NCI-H1436 (cell line): ENCODE measurements around the gene ECEL1.
"Not testable (repeated sequence)": the region's sequence is repeated elsewhere in the genome, so short reads cannot be mapped to it uniquely, and the experiment has no call there.

Experiments
- DNase-seq: peaks from one replicate; lab custom pipeline; 2025; lab: John Stamatoyannopoulos, UW

ECEL1 gene

DNA sequence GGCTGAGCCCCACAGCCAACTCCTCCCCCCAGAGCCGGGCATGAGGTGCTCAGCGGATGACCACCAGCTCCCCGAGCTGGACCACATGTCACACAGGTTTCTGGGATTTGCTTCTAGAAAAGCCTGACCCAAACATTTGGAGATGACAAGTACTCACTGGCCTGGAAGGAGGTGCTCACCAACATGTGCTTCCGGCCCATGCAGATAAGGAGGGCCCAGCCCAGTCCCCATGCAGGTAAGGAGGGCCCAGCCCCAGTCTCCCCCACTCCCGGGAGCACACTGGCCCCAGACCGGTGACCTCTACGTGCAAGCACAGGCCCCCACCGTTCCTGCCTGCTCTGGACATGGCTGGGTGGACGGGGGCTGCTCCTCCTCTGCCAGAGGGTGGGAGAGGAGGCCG lies 45.7 kb downstream of the ECEL1 start:
- not testable (repeated sequence) for DNase-seq

DNA sequence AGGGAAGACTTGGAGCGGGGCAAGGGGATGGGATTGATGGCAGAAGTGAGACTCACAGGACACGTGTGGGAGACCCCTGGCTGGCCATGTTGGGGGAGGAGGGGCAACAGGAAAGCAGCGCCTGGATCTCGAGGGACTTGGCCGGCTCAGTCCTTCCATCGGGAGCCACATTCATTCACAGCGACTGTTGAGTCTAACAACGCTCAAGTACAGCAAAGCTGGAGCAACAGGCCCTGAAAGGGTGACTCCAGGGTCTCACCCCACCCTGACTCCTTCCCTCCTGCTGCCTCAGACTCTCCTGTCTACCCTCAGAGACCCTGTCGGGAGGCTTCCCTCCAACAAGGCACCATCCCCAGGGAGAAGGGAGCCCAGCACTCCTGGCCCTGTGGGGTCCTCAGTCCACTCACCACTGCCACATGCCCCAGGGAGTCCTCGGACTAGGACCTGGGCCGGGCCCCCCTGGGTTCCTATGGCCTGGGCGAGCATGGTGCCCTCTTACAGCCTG lies 46.4 kb downstream of the ECEL1 start:
- DNase-seq: no peak

DNA sequence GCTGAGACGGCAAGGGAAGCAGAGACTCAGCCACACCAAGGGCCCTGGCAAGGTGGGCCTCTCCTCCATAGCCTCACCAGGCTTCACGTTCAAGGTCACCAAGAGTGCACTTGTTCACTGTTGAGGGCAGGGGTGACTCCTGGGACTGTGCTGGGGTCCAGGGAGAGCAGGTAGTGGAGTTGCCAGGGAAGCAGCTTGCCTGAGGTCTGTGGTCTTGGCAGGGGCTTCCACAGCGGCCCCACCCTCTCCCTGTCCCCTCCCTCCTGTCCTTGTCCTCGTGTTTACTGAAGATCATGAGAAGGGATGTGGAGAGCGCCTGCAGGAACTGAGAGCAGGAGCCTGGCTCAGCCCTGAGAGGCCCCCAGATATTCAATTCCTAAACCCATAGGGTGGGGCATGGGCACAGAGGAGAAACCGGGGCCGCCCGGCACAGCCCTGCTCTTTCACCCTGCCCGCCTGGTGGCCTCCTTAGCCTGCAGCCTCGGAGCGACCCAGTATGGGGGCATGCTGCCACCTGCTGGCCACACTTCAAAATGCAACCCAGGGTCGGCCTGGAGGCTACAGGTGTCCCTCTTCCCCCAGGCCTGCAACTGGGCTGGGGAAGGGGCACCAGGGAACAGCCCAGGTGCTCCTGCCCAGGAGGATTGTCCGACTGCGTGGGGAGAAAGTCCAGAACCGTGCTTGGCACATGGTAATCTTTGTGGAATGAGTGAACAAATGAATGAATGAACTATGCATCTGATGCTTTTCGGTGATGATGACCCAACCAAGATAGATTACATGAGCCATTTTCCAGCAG lies 47.2 kb downstream of the ECEL1 start:
- peak; percentile 59 for DNase-seq

DNA sequence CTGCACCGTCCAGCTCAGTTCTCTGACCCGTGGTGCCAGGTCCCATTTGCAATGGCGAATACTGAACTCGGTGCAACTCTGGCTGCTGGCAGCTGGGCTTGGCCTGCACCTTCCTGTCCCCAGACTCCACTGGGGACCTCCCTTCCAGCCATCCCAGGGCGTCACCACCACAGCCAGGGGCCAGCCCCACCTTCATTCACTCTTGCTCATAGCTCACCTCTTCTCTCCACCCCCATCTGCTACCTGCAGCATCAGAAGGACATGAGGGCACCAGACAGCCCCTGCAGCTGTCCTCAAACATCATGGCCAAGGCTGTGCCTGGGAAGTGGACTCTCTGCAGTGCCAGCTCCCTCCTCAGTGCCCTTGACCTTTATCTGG lies 47.9 kb downstream of the ECEL1 start:
- no peak for DNase-seq

DNA sequence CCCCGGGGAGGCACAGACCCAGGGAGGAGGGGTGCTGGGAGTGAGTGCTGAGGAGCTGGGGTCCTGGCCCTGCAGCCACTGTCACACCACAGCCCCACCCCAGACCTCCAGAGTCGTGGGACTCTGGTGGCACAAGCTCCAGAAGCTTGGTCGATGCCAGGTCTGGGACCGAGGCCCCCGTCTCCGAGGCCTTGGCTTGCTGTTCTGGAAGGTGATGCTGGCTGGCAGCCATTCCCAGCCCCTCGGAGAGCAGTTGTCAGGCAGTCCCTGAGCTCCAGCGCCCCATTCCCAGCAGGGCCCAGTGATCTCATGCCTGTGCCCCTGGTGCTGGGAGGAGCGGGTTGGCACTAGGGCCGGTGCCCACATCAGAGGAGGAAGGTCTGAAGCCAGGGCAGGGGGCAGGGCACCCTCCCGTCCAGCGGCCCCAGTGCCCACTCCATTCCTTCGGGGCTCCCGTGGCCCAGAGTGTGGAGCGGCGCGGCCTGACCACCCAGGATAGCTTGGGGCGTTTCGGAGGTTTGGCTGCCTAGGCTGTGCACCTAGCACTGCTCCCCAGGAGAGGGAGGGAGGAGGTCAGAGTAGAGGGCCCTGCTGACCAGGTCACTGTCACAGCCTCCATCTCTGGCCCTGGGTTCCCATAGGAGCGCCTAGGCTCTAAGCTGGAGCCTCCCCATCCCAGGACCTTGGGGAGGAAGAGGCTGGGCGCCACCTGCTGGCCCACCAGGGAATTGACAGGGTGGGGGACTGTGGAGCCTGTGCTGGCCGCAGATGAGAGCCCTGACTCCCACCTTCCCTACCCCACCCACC lies 48.5 kb downstream of the ECEL1 start:
- no peak for DNase-seq

DNA sequence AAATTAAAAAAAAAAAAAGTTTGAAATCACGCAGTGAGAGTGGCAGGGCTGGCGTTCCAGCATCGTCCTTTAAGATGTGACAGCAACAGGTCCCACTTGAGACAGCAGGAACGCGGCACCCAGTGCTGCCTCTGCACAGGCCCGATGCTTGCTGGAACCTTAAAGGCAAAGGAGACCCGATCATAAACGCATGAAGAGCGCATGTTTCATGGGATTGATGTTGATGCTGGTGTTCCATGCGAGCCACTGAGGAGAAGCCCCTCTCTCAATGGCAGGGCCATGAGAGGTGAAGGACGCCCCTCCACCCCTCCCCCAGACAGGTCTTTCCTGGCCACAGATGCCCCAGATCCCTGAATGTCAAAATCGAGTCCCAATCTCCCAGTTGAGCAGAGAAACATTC lies 49.5 kb downstream of the ECEL1 start:
- DNase-seq: no peak

DNA sequence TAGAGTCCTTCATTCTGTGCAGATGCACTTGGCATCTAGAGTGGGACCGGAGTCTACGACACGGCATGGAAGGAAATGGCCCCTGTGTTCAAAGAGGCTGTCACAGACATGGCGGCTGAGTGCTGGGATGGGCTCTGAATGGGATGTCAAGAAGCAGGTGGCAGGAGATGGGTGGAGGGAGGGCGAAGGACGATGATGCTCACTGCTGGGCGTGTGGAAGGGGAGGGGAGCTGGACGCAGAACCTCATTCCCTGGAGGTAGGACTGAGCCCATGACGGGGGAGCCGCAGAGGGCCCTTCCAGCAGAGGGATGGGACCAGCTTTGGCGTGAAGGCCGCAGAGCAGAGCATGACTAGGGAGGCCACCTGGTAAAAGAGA lies 50.5 kb downstream of the ECEL1 start:
- no peak for DNase-seq

DNA sequence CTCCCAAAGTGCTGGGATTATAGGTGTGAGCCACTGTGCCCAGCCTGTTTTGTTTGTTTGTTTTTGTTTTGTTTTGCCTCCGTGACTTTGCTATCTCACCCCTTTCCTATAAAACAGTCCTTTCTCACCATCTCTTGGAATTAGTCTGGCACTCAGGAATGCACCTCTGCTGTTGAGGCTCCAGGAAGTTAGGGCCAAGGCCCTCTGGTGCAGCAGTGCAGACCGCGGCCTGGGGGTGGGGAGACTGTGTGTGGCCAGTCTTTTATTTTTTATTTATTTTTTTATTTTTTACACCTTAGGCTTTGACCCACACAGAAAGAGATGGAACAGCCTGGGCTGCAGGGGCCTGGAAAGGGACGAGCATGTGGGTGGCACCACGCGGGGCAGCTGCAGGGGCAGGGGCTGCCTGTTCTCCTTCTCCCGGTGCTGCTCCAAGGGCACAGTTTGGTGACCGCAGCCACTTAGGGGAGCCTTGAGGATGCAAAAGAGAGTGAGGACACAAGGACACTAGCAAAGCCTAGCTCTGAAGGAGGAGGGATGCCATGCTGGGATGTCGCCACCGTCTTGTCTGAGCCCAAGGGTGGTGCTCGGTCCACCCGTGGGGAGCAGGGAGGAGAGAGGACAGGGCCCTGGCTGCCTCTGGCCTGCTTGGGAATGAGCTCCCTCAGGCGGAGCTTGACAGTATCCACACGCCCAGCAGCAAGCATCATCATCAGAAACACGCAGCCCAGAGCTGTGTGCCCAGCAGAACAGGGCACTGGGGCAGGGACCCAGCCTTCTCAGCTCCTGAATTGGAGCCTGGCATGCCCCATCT lies 51.0 kb downstream of the ECEL1 start:
- no peak for DNase-seq

DNA sequence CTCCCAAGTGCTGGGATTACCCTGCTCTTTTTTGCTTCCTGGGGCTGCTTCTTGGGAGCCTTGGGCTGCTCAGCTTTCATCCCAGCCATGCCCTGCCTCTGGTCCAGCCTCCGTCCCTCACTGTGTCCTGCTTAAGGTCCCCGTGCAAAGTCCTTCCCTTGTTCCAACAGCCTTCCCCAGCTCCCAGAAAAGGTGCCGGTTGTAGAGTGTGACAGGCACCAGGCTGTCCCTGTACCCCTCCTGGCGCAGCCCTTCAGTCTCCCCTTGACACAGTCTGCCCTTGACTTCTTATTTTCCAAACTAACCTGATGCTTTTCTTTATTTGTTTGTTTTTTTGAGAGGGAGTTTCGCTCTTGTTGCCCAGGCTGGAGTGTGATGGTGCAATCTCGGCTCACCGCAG lies 51.8 kb downstream of the ECEL1 start:
- DNase-seq: no peak

DNA sequence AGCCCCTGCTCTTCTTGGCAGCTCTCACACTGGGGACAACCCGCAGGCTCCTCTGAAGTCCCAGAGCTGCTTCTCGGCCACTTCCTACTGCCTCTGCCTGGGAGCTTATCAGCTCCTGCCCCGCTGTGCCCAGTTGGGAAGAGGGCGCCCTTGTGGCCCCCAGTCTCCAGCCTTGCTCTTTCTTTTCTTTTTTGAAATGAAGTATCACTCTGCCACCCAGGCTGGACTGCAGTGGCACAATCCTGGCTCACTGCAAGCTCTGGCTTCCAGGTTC lies 52.3 kb downstream of the ECEL1 start:
- no peak for DNase-seq

DNA sequence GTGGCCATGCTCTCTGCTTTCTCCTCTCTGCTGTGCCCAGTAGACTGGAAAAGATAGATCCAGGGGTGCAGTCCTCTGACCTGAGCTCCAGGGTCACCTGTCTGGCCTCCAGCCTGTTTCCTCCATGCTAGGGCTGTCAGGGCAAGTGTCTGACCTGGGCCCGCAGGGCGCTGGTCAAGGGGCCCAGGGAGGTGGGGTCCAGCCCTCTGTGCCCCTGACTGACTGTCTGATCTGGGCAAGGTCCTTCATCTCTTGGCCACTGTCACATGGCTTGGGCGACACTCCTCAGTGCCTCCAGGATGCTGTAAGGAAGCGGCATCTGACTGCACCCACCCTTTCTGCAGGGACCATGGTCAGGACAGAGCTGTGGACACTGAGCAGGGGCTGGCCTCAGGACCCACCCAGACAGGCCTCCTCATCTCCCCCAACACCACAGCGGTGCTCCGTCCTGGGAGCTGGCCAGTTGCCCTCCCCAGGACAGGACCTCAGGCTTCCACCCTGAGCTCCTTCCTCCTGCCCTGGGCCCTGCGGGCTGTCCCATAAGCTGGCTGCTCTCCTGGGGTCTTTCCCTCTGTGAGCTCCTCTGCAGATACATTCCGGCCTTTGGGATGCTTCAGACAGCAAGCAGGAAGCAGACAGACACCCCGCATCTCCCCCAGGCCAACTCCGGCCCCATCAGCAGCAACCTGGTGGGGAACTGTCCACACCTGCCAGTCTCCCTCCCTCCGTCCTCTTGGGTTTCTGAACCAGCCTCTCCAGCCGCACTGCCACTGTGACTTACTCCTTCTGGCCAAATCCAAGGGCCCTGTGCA lies 52.9 kb downstream of the ECEL1 start:
- DNase-seq: no peak

DNA sequence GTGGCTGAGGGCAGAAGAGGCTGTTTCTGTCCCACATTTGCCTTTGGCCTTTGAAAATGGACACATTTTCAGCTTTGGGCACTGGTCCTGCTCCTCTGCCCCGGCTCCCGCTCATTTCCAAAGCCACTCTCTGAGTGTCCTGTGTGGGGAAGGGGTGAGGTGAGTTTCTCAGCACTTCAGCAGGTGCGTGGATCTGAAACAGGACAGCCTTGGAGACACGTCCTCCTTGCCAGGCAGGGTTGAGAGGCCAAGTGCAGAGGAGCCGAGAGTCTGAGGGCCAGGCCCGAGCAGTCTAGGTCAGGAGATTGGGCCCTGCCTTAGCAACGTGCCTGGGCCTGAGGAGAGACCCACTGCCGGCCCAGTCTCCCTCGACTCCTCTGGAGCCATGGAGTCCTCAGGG lies 53.5 kb downstream of the ECEL1 start:
- DNase-seq: no peak

DNA sequence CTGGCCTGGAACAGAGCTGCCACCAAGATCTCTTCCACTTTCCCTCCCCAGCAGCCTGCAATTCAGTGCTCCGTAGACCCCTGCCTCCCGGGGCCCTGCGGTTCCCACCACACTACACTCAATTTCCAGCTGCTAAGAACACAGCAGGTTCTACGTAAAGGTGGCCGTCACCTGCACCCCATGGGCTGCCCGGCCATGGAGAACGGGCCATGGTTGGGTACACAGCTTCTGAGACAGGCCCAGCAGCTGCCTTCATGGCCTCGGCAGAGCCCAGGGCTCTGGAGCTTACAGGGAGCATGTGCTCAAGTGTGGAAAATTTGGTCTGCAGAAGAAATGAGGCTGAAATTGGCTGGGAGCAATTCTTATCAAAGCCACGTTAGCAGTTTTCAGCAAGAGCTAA lies 54.0 kb downstream of the ECEL1 start:
- not testable (repeated sequence) for DNase-seq

DNA sequence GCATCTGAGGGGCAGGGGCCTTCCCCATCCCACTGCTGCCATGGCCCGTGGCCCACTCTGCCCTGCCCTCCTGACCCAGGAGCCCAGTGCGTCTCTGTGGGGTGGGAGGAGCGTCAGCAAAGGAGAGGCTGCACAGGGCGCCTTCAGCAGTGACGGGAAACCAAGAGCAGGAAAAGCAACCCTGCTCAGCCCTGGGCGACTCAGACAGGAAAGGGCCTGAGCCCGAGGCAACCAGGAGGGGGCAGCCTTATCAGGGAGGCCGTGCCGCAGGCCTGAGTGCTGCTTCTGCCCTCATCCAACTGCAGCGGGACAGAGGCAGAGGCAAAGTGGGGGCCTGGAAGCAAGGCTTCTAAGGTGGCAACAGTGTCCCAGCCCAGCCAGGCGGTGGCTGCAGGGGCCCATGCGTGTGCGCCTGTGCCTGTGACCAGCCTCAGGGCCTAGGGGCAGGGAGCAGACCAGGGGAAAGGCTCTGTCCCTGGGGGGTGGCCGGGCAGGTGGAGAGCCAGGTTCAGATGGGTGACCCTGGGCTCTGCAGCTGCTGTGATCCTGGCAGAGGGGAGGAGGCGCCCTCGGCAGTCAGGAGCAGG lies 54.9 kb downstream of the ECEL1 start:
- DNase-seq: no peak

DNA sequence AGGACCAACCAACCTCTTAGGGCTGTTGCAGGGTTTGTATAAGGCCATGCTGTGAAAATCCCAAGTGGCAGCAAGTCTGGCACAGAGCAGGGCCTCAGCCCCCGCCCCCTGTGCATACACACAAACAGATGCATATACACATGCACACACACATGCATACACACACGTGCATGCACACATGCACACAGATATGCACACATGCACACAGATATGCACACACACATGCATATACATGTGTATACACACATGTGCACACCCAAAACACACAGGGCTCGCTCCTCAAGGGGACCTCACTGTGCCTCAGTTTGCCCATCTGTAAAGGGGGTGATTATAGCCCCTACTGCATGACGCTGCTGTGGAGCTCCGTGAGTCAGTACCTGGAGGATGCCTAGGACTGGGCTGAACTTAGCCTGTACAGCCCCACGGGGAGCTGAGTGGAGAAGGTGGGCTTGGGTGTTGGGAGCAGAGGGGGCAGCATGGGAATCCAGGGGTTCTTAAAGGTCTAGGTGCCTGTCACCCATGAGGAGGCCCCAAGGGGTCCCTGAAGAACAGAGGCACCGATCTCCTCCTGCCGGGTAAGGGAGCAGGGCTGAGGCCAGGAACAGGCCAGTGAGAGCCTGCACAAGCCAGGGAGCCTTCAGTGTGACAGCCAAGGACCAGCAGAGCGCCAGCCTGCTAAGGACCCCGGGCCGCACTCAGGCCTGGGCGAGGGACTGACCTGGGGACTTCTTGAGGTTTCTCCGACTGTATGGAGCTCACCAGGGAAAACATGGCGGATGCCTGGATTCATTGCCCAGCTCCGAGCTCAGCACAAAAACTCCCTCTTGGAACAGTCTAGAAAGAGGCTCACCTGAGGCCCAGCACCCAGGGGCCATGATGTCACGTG lies 55.7 kb downstream of the ECEL1 start:
- no peak for DNase-seq
